GM21576 (cell line): ENCODE measurements around the gene NLRP14.

Experiments used
- ATAC-seq: cut with Tn5 transposase; IDR thresholded peaks from one replicate; pipeline ENCODE4 v1.9.1; 2021; ENCODE audit warnings: mild to moderate bottlenecking, moderate library complexity; ENCODE audit not compliant: unreplicated experiment

Gene NLRP14

GRCh38 chr11:7020183-7020917, at the start of gene NLRP14, which contains the start of gene ZNF214:
NLRP14 (plus strand) TSS chr11:7020479; CDS start chr11:7038587, 18,108 bp downstream.
ZNF214 (minus strand) TSS chr11:7020346; CDS start chr11:7002835, 17,511 bp downstream.
- ATAC-seq, result no peak

DNA sequence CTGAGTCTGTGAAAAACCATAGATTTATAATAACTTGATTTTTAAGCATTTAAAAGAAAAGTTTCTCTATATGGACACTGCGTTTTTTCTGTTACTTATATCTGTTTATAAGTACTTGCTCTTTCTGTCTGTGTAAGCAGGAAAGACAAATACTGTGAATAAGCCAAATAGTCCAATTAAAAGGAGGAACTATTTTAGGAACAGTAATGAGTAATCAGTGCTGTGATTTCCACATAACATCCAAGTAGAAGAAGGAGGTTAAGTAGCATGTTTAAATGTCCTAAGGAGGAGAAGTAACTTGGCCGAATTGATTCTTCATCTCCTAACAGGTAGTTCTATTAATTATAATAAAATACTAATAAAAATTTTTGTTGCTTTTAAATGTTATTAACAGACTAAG, 40.9 kb upstream of the NLRP14 start:
- ATAC-seq, result no peak

DNA sequence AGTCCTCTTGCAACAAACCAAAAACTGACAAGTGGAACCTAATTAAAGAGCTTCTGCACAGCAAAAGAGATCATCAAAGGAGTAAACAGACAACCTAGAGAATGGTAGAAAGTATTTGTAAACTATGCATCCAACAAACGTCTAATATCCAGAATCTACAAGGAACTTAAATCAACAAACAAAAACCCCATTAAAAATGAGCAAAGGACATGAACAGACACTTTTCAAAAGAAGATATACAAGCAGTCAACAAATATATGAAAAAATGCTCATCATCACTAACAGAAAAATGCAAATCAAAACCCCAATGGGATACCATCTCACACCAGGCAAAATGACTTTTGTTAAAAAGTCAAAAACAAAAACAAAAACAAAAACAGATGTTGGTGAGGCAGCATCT, 33.8 kb upstream of the NLRP14 start:
- no peak for ATAC-seq

GRCh38 chr11:6988506-6988905, 31.8 kb upstream of the NLRP14 start:
- ATAC-seq, result no peak

GRCh38 chr11:6991227-6991626, 29.1 kb upstream of the NLRP14 start:
- ATAC-seq, result no peak

DNA sequence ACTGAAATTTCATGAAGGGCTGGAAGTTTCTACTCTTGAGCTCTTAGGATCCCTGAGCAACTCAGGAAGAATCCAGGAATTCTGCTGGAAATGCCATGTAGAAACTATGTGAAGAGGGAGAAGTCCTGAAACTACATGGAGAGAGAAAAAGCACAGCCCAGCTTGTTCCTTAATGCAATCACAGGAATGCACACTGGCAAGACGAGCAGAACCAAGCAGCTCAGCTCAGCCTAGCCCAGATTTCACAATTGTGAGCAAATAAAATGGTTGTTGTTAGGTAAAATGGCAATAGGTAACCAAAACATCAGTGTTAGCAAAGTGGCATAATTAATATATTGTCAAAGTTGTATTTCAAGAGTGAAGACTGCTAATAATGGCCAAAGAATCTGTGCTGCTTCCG, 28.3 kb upstream of the NLRP14 start:
- no peak for ATAC-seq

DNA sequence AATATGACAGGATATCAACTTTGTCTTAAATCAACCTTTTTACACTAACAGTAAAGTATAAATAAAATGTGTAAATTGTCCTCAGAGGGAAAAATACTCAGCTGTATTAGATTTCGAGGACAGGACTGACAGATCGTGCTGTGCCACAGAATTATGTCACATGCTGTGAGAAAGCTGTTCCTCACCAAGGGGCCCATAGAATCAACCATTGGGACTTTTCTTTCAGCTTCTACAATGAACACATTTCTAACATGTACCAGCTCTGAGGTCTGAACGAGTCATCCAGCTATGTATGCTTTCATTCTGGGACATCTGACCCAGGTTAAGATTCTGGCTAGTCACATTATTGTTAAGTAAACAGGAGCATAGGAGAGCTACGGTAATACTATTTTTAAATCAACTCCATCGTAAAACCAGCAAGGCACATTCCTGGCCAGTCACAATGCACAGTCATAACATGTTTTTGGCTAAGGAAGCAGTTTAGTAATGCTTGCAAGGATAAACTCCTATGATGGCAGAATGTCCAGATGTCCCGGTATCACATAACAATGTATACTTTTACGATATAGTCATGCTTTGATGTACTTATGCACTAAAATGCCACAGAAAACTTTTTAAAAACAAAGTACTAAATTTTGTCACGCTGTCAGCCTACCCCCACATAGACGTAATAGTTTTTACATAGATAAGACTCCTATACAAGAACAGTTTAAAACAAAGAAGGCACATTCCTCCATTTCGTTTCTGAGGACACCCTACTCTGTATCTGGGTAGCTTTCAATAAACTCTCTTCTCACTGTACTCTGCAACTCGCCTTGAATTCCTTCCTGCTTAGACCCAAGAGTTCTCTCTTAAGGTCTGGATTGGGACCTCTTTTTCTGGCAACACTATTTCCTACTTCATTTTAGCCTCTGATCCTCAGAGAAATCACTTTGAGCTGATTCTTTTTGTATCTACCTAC, 27.5 kb upstream of the NLRP14 start:
- ATAC-seq, result no peak

DNA sequence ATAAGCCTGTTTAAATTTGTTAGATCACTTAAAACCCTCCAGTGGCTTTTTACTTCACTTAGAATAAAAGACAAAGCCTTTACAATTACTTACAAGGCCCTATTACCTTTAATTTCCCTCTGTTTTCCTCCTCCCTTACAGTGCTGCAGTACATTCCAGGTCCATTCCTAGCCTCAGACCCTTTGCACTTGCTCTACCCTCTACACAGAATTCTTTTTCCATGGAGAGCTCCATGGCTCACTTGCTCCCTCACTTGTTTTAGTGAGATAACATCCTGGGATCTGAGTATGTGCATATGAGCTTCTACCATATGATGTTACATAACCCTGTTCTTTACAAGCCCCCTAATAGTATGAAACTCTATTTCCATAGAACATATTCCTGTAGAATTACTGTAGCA, 24.6 kb upstream of the NLRP14 start:
- no peak for ATAC-seq

GRCh38 chr11:7004482-7004881, 15.8 kb upstream of the NLRP14 start:
- no peak for ATAC-seq

- no peak for ATAC-seq
Observed at GRCh38 chr11:7014118-7014517, 6.2 kb upstream of the NLRP14 start.

DNA sequence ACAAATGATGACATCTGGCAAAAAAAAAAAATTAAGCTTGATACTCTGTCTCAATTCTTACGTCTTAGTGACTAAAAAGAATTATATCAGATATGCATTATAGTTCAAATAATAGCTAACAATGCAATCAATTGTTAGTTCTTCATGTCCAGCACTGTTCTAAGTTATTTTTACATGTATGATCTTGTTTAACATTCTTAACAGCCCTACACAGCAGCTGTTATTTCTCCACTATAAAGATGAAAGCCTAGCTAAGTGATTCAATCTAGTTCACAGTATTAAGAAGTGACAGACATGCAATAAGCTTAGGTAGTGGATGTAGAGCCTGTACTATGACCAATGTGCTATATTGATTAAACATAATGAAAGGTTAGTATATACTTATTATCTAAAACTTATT, 4.3 kb upstream of the NLRP14 start:
- ATAC-seq, result no peak

- no peak for ATAC-seq
Observed at GRCh38 chr11:7019500-7020182, 638 bp upstream of the NLRP14 start.

DNA sequence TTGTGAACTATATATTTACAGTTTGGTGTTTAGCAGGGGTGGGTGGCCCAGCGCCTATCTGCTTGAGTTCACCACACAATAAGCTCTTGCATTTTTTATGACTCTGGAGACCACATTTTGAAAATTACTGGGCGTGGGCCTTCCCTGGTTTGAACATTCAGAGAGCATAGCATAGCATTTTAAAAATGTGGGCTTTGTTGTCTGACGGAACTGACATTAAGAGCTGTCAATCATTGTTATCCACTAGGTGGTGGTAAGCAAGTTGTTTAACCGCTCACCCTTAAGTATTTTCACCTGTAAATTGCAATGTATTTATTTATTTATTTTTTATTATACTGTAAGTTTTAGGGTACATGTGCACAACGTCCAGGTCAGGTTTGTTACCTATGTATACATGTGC, 1.0 kb downstream of the NLRP14 start:
- no peak for ATAC-seq

- no peak for ATAC-seq
Observed at GRCh38 chr11:7028141-7028540, 7.9 kb downstream of the NLRP14 start.

- ATAC-seq, result no peak
Observed at GRCh38 chr11:7030836-7031235, 10.6 kb downstream of the NLRP14 start.

- no peak for ATAC-seq
Observed at GRCh38 chr11:7031471-7031871, 11.2 kb downstream of the NLRP14 start.

GRCh38 chr11:7032692-7033091, 12.4 kb downstream of the NLRP14 start:
- no peak for ATAC-seq

- ATAC-seq, result no peak
Observed at GRCh38 chr11:7034019-7034418, 13.7 kb downstream of the NLRP14 start.

DNA sequence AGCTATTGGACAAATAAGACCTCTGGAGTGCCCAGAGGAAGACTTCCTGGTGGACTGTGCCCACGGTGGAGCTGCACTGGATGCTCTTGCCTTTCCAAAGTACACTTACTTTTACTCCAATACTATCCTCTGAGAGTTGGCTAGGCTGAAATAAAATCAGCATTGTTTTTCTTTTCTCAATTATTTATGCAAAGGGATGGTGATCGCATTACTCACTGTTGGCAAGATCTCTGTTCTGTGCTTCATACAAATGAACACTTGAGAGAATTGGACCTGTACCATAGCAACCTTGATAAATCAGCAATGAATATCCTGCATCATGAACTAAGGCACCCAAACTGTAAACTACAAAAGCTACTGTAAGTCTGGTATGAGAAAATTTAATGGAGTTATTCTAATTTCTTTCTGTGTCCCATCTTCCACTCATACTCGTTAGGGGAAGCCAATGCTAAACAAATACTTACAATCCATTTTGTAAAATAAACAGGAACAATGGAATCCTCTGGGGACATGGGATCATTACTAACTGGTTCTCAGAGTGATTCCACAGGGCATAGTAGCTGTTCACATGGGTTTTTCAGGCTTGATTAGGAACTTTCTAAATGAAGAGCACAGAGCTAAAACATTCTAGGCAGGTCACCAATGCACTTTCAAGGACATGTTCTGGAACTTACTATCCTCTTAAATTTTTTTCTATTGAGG, 26.3 kb downstream of the NLRP14 start:
- ATAC-seq, result no peak

DNA sequence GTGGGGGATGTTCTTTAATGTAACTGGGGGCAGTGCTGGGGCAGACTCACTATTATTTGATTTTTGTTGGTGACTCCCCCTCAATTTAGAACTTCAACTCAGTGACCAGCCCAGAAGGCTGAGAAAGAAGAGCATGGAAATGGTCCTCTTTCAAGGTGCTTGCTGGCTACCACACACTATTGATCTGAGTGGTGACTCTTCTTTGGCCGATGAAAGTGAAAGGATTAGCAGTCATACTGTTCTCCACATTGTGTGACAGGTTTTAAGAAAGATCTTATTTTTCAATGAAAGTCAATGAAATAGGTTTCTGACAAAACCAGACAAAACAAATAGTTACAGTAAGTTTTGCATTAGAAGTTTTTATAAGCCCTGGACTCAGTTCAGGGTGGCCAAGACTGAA, 29.9 kb downstream of the NLRP14 start:
- ATAC-seq, result no peak
